OCI-LY3 (cell line): Measurements from ENCODE around the gene MYL11.

Experiments used
- EZH2phosphoT487 ChIP-seq: fragments of 200-600 bp; shearing (Covaris generic); IDR thresholded peaks from 2 replicates; pipeline ENCODE4 v1.6.1; 2018; ENCODE audit warnings: antibody characterized with exemption, mixed run types, low read depth
- TF ChIP-seq, protein P1 (sequence below): fragments of 200-600, 300-600 bp; sonication (generic); IDR thresholded peaks from 2 replicates; pipeline ENCODE4 v1.5.1; 2014; ENCODE audit warnings: antibody characterized with exemption, low read length, low read depth

DNA sequence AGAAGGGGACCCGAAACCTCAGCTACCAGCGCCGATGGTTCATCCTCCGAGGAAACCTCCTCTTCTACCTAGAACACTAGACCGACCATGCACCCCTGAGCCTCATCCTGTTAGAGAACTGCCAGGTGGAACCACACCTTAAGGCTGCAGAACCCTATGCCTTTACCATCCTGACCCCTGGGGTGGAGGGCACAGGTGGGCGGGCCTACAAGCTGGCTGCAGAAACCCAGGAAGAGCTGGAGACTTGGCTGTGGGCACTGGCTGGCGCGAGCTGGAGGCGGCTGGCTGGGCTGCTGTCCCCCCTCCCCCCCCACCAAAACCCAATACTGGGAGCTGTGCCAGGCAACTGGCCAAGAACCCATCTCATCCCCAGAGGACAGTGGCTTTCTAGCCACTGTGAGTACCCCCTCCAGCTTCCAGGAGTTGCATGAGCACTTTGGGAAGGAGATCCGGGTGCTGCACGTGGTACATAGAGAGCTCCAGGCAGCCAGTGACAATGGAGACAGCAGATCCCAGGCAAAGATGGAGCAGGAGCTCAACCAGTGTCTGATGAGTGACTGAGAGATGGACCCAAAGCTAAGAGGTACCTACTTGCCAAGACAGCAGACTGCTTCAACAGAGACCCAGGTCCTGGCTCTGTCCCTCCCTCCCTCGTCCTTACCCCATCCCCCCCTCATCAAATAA lies 18.1 kb upstream of the MYL11 start:
- TF ChIP-seq EZH2phosphoT487, result no peak
- TF ChIP-seq, protein P1, sequence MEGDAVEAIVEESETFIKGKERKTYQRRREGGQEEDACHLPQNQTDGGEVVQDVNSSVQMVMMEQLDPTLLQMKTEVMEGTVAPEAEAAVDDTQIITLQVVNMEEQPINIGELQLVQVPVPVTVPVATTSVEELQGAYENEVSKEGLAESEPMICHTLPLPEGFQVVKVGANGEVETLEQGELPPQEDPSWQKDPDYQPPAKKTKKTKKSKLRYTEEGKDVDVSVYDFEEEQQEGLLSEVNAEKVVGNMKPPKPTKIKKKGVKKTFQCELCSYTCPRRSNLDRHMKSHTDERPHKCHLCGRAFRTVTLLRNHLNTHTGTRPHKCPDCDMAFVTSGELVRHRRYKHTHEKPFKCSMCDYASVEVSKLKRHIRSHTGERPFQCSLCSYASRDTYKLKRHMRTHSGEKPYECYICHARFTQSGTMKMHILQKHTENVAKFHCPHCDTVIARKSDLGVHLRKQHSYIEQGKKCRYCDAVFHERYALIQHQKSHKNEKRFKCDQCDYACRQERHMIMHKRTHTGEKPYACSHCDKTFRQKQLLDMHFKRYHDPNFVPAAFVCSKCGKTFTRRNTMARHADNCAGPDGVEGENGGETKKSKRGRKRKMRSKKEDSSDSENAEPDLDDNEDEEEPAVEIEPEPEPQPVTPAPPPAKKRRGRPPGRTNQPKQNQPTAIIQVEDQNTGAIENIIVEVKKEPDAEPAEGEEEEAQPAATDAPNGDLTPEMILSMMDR, result no peak
